HG03575 (cell line): Measurements from ENCODE around the gene BCAM.
"Not testable (repeated sequence)": the region's sequence is repeated elsewhere in the genome, so short reads cannot be mapped to it uniquely, and the experiment has no call there.

Source experiments
- ATAC-seq: cut with Tn5 transposase; IDR thresholded peaks from one replicate; pipeline ENCODE4 v1.9.1; 2021; ENCODE audit not compliant: unreplicated experiment, insufficient number of reproducible peaks, low FRiP score; ENCODE audit errors: extremely low read depth

Gene BCAM

GRCh38 chr19:44846455-44847143 is 37.7 kb downstream of the BCAM start:
- ATAC-seq = no peak

GRCh38 chr19:44847144-44848035 is 38.5 kb downstream of the BCAM start:
- ATAC-seq = no peak

- ATAC-seq = no peak
Observed at GRCh38 chr19:44848036-44848811, 39.3 kb downstream of the BCAM start.

GRCh38 chr19:44848812-44849447 is 40.0 kb downstream of the BCAM start:
- no peak for ATAC-seq

- no peak for ATAC-seq
Observed at GRCh38 chr19:44850641-44851109, 41.8 kb downstream of the BCAM start.

GRCh38 chr19:44851427-44851826 is 42.5 kb downstream of the BCAM start:
- no peak for ATAC-seq

DNA sequence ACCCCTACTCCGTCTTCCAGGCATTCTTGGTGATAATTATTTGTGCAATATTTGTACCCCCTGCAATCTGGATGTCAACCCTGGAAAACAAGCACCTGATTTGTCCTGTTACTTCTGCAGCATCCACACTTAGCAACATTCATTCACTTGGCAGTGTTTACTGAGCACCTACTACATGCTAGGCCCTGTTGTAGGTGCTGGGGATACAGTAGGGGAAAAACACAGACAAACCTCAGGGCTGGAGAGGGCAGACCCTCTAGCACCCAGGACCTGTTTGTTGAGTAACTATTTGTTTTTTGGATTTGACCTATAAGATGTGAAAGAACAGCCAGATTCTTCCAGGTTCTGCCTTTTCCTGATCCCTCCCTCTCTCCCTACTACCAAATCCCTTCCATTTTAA is 46.7 kb downstream of the BCAM start:
- ATAC-seq = no peak

- ATAC-seq = no peak
Observed at GRCh38 chr19:44856421-44857083, 47.6 kb downstream of the BCAM start.

- ATAC-seq = no peak
Observed at GRCh38 chr19:44857837-44858236, 48.9 kb downstream of the BCAM start.

DNA sequence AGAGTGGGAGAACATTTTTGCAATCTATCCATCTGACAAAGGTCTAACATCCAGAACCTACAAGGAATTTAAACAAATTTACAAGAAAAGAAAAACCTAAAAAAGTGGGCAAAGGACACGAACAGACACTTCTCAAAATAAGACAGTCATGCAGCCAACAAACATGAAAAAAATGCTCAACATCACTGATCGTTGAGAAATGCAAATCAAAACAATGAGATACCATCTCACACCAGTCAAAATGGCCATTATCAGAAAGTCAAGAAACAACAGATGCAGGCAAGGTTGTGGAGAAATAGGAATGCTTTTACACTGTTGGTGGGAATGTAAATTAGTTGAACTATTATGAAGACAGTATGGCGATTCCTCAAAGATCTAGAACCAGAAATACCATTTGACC is 52.7 kb downstream of the BCAM start:
- not testable (repeated sequence) for ATAC-seq

- ATAC-seq = no peak
Observed at GRCh38 chr19:44863990-44864389, 55.1 kb downstream of the BCAM start.

DNA sequence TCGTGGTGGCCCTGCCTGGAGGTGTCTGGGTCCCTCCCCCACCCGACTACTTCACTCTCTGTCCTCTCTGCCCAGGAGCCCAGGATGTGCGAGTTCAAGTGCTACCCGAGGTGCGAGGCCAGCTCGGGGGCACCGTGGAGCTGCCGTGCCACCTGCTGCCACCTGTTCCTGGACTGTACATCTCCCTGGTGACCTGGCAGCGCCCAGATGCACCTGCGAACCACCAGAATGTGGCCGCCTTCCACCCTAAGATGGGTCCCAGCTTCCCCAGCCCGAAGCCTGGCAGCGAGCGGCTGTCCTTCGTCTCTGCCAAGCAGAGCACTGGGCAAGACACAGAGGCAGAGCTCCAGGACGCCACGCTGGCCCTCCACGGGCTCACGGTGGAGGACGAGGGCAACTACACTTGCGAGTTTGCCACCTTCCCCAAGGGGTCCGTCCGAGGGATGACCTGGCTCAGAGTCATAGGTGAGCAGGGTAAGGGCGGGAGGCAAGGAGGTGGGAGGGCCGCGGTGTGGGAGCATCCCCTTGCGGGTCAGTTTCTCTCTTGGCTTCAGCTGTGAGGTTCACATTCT is 56.4 kb downstream of the BCAM start:
- no peak for ATAC-seq

DNA sequence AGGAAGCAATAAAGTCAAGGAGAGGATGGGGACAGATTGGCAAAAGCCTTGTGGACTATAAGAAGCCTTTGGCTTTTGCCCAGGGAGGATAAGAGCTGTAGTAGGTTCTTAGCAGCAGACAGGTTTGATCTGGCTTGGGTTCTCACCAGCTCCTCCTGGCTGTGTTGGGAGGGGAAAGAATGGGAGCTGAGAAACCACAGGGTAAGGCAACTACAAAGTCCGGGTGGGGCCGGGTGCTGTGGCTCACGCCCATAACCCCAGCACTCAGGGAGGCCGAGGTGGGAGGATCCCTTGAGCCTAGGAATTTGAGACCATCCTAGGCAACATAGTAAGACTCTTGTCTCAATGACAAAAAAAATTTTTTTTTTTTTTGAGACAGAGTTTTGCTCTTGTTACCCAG is 57.8 kb downstream of the BCAM start:
- ATAC-seq = no peak

- no peak for ATAC-seq
Observed at GRCh38 chr19:44867578-44867977, 58.7 kb downstream of the BCAM start.

DNA sequence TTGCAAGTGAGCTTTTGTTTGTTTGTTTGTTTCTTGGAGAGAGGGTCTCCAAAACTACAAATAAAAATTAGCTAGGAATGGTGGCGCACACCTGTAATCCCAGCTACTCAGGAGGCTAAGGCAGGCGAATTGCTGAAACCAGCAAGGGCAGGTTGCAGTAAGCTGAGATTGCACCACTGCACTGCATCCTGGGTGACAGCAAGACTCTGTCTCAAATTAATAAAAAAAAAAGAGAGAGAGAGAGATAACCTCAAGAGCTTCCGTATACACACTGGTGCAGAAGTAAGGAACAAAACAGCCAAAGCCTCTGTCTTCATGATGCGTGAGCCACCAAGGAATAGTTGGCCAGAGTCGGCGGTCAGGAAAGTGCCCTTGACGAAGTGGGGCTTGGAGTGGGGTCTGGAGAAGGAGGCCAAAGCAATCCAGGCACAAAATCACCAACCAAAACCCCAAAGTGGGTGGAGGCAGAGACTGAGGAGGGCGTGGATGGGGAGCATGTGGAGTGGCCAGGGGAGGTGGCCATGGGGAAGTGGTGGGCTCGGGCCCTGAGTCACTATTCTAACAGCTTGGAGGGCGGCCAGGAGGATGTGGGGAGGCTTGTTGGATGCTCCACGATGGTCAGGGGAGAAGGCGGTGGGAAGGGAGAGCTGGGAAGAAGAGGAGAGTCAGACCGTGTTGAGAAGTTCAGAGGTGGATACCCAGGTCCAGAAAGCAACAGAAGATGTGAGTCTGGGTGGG is 61.0 kb downstream of the BCAM start:
- no peak for ATAC-seq
